B cell (primary cell): ENCODE data around the gene ARHGAP26. TPM values are rescaled to one million over a fixed set of nuclear protein-coding genes. Genes with fewer than 3 reads are reported as not detected.

ENCODE experiments used
- ATAC-seq: fragments of 200-7000 bp; cut with Tn5 transposase; one replicate; pipeline ENCODE4 v1.10.0; 2021; ENCODE audit warnings: low read depth, mild to moderate bottlenecking, moderate number of reproducible peaks, moderate library complexity
- CTCF ChIA-PET: fragments of 350-600 bp; sonication (Branson Sonifier 250); formaldehyde crosslinking; loops from one replicate; lab custom pipeline; 2021; ENCODE audit warnings: antibody characterized with exemption, inconsistent platforms; lab: Charles Lee
- POLR2A ChIA-PET: fragments of 350-600 bp; sonication (Branson Sonifier 250); formaldehyde crosslinking; loops from one replicate; lab custom pipeline; 2021; ENCODE audit warnings: antibody characterized with exemption; lab: Charles Lee
- DNase-seq: peaks from one replicate; pipeline ENCODE4 v3.0.0; 2013
- H2AFZ ChIP-seq: 2 replicates; pipeline ENCODE4 v1.6.1; 2012; ENCODE audit warnings: mild to moderate bottlenecking, low read depth, low read length; ENCODE audit not compliant: insufficient read depth, poor library complexity, severe bottlenecking
- H3K27ac ChIP-seq, 2 donors: 1 replicate in 1 of 2; 2 replicates in 1 of 2; pipeline ENCODE4 v1.5.1; 2012 to 2013; ENCODE audit warnings: low read length in 2 of 2, mild to moderate bottlenecking in 2 of 2, moderate library complexity in 1 of 2
- H3K27me3 ChIP-seq, 4 experiments: fragments of 200-600 bp in 1 of 4; sonication (generic) in 1 of 4; replicated peaks in 1 of 4; 1 replicate in 2 of 4; 2 replicates in 2 of 4; pipeline versions ENCODE4 v1.6.1 to v1.7.0; 2013 to 2016; ENCODE audit warnings: low read length in 3 of 4, mild to moderate bottlenecking in 2 of 4, mixed read lengths in 1 of 4, moderate library complexity in 1 of 4; ENCODE audit not compliant: insufficient read depth in 4 of 4, control insufficient read depth in 3 of 4; ENCODE audit errors: control extremely low read depth in 1 of 4
- H3K36me3 ChIP-seq, 2 experiments: replicated peaks in 1 of 2; 1 replicate in 1 of 2; 2 replicates in 1 of 2; pipeline versions ENCODE4 v1.6.1 to v1.7.1; 2013; ENCODE audit warnings: low read length in 1 of 2; ENCODE audit not compliant: insufficient read depth in 2 of 2, control insufficient read depth in 1 of 2; ENCODE audit errors: control extremely low read depth in 1 of 2, extremely low read depth in 1 of 2
- H3K4me1 ChIP-seq, 2 donors: fragments of 200-600 bp in 1 of 2; sonication (generic) in 1 of 2; 1 replicate in 1 of 2; 2 replicates in 1 of 2; pipeline versions ENCODE4 v1.5.1 to v1.6.1; 2013 to 2017; ENCODE audit warnings: low read length in 2 of 2; ENCODE audit not compliant: control insufficient read depth in 2 of 2, insufficient read depth in 2 of 2
- H3K4me2 ChIP-seq: replicated peaks from 2 replicates; pipeline ENCODE3; 2012; ENCODE audit warnings: mild to moderate bottlenecking, low read depth, low read length; ENCODE audit not compliant: poor library complexity, severe bottlenecking
- H3K4me3 ChIP-seq, 5 experiments: fragments of 200-600 bp in 1 of 5; sonication (generic) in 1 of 5; 1 replicate in 3 of 5; 2 replicates in 2 of 5; pipeline versions ENCODE4 v1.5.1 to v1.7.0; 2011 to 2016; ENCODE audit warnings: low read length in 4 of 5, mild to moderate bottlenecking in 4 of 5, low read depth in 2 of 5, control low read depth in 1 of 5, moderate library complexity in 1 of 5; ENCODE audit not compliant: insufficient read depth in 1 of 5; ENCODE audit errors: control extremely low read depth in 1 of 5, extremely low read depth in 1 of 5
- H3K79me2 ChIP-seq: fragments of 200-600 bp; sonication (generic); one replicate; pipeline ENCODE4 v1.6.0; 2016; ENCODE audit warnings: low read length; ENCODE audit not compliant: control insufficient read depth, insufficient read depth
- H3K9ac ChIP-seq: fragments of 200-600 bp; sonication (generic); 2 replicates; pipeline ENCODE4 v1.6.1; 2017; ENCODE audit warnings: mild to moderate bottlenecking, low read length, moderate library complexity
- H3K9me3 ChIP-seq, 3 donors: one replicate each; pipeline versions ENCODE4 v1.6.1 to v1.7.1; 2013; ENCODE audit warnings: low read length in 2 of 3; ENCODE audit not compliant: control insufficient read depth in 2 of 3, insufficient read depth in 1 of 3; ENCODE audit errors: control extremely low read depth in 1 of 3
- H4K20me1 ChIP-seq: 2 replicates; pipeline ENCODE4 v1.6.0; 2012; ENCODE audit warnings: mild to moderate bottlenecking, low read length; ENCODE audit not compliant: insufficient read depth, control insufficient read depth, poor library complexity, severe bottlenecking
- H3K27ac Mint-ChIP-seq: one replicate; pipeline ENCODE4 v1.8.0; 2021; ENCODE audit warnings: mixed read lengths
- H3K27me3 Mint-ChIP-seq: one replicate; pipeline ENCODE4 v1.8.0; 2021; ENCODE audit warnings: mixed read lengths
- H3K4me1 Mint-ChIP-seq: one replicate; pipeline ENCODE4 v1.8.0; 2021; ENCODE audit warnings: mixed read lengths
- H3K4me3 Mint-ChIP-seq: one replicate; pipeline ENCODE4 v1.8.0; 2021; ENCODE audit warnings: mixed read lengths
- H3K9me3 Mint-ChIP-seq: one replicate; pipeline ENCODE4 v1.8.0; 2022; ENCODE audit warnings: mixed read lengths; ENCODE audit not compliant: insufficient read depth
- EZH2 ChIP-seq: IDR thresholded peaks from 2 replicates; pipeline ENCODE4 v1.6.1; 2012; ENCODE audit warnings: borderline replicate concordance, low read depth, mild to moderate bottlenecking, moderate library complexity, low read length; ENCODE audit not compliant: insufficient read depth, poor library complexity, severe bottlenecking
- WGBS: methylation state at CpG from one replicate; pipeline ENCODE4 v1.1.5; 2013; ENCODE audit warnings: missing lambda C conversion rate; ENCODE audit not compliant: insufficient coverage; 5-methylcytosine and 5-hydroxymethylcytosine counted together
- intact Hi-C: fragments of 100-400 bp; cut with micrococcal nuclease; formaldehyde crosslinking; loops from one replicate; pipeline ENCODE4 v1.10.0; 2022
- polyA plus RNA-seq: library from polyadenylated mRNA; depleted of rRNA; stranded (reverse); fragments of >200 nt; gene quantifications from 2 replicates; pipeline ENCODE4 v1.2.3, GENCODE V29; 2012
- total RNA-seq, 2 donors: library from RNA; stranded (reverse); fragments of 120-200 nt in 1 of 2; gene quantifications; 1 replicate in 1 of 2; 2 replicates in 1 of 2; pipeline versions ENCODE4 v1.2.3 to v1.2.4, GENCODE V29; 2013 to 2022
- TF ChIP-seq, protein P1 (sequence below): fragments of 200-600 bp; IDR thresholded peaks from one replicate; pipeline ENCODE4 v1.8.0; 2022; ENCODE audit warnings: antibody characterized with exemption, mild to moderate bottlenecking

Gene ARHGAP26
- total and polyA plus RNA-seq, 2 donors (not counting 1 experiment from before 2014, with no cell fraction given): 1.8 to 22.5 TPM

DNA sequence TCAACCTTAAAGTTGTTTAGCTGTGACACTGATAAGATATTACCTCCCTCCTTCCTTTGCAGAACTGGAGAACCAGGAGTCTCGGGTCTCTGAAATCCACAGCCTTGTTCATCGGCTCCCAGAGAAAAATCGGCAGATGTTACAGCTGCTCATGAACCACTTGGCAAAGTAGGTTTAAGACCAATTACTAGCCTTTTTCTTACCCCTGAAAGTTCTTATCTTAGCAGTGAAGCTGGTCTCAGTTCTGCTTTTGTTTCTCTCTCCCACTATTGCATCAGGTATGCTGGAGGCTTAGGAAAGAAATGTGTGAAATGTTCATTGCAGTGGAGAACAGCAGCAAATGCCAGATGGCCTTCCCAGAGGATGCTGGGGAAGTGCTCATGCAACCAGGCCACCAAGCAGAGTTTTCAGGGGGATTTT, 287.4 kb downstream of the ARHGAP26 start:
- Histone ChIP-seq H3K4me3 (no peak overlapping the region), H3K4me2 (no peak overlapping the region), H3K36me3 (no peaks in the 10 kb centered on the region), H3K27me3 (no peaks in the 10 kb centered on the region), H3K9me3 (no peaks in the 10 kb centered on the region), H2AFZ (no peak overlapping the region), H4K20me1 (no peaks in the 10 kb centered on the region), H3K27ac (no peak overlapping the region), H3K4me1 (peaks cover 7 to 8% of the 10 kb centered on the region in 2 donors), H3K79me2 (no peaks in the 10 kb centered on the region), H3K9ac (no peak overlapping the region)
- TF ChIP-seq, protein P1, sequence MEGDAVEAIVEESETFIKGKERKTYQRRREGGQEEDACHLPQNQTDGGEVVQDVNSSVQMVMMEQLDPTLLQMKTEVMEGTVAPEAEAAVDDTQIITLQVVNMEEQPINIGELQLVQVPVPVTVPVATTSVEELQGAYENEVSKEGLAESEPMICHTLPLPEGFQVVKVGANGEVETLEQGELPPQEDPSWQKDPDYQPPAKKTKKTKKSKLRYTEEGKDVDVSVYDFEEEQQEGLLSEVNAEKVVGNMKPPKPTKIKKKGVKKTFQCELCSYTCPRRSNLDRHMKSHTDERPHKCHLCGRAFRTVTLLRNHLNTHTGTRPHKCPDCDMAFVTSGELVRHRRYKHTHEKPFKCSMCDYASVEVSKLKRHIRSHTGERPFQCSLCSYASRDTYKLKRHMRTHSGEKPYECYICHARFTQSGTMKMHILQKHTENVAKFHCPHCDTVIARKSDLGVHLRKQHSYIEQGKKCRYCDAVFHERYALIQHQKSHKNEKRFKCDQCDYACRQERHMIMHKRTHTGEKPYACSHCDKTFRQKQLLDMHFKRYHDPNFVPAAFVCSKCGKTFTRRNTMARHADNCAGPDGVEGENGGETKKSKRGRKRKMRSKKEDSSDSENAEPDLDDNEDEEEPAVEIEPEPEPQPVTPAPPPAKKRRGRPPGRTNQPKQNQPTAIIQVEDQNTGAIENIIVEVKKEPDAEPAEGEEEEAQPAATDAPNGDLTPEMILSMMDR: no peak
- TF ChIP-seq EZH2: no peak
- H3K9me3 Mint-ChIP-seq: no peaks in the 10 kb centered on the region
- H3K4me3 Mint-ChIP-seq: no peak overlapping the region
- intact Hi-C loops: no loop called here
- DNase-seq (no peak), ATAC-seq (no peak)
- H3K27me3 Mint-ChIP-seq: no peaks in the 10 kb centered on the region
- H3K27ac Mint-ChIP-seq: no peak overlapping the region
- 67% methylated on average over 1 of the region's 3 CpGs for WGBS
- ChIA-PET POLR2A (no interaction called here), CTCF (no interaction called here)
- H3K4me1 Mint-ChIP-seq: peaks cover 16% of the 10 kb centered on the region

DNA sequence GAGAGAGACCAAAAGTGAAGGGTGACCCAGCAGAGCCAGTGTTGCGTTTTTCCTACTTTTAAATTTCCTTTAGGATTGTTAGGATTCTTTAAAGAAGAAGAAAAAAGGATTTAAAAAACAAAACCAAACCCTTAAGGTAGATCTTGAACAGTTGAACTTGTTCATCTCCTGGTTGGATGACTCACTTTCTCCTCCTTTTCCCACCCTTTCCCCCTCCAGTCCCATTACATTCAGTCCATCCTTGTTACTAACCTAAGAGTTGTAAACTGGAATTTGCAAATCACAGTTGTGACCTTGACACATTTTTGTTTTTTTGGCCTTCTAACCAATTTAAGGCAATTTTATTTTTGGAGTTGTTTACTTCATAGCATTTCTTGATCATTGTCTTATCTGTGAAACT, 289.2 kb downstream of the ARHGAP26 start:
- no peak for ATAC-seq
- no peaks in the 10 kb centered on the region for H3K27me3 ChIP-seq
- no peaks in the 10 kb centered on the region for H3K27me3 Mint-ChIP-seq
- no peaks in the 10 kb centered on the region for H3K9me3 Mint-ChIP-seq
- H3K79me2 ChIP-seq: no peaks in the 10 kb centered on the region
- intact Hi-C loops: no loop called here
- H3K36me3 ChIP-seq: no peaks in the 10 kb centered on the region
- no peak overlapping the region for H3K27ac ChIP-seq
- H3K4me2 ChIP-seq: no peak overlapping the region
- peaks cover 2 to 4% of the 10 kb centered on the region in 2 donors for H3K4me1 ChIP-seq
- CTCF ChIA-PET: no interaction called here
- whole genome bisulfite sequencing: no CpG with 5 or more reads among the region's 1 CpG
- no peaks in the 10 kb centered on the region for H3K9me3 ChIP-seq
- TF ChIP-seq EZH2: no peak
- TF ChIP-seq, protein P1: no peak
- no peak overlapping the region for H2AFZ ChIP-seq
- no peak for DNase-seq
- H4K20me1 ChIP-seq: no peaks in the 10 kb centered on the region
- H3K4me3 ChIP-seq: no peak overlapping the region
- POLR2A ChIA-PET: no interaction called here
- no peak overlapping the region for H3K9ac ChIP-seq
- H3K4me3 Mint-ChIP-seq: no peak overlapping the region
- H3K27ac Mint-ChIP-seq: no peak overlapping the region
- H3K4me1 Mint-ChIP-seq: peaks cover 12% of the 10 kb centered on the region
